Stimulated activated memory B cell treated with anti-CD40 and anti-IgM and Interleukin-4, amounts not matched to agents 10 μg/mL and 1 μg/mL and 100 μg/mL, for 72 hours (primary cell): ENCODE data around the gene TERT.
"Not testable (repeated sequence)": the region's sequence is repeated elsewhere in the genome, so short reads cannot be mapped to it uniquely, and the experiment has no call there.

Experiments
- ATAC-seq: fragments of 150-1000 bp; cut with Tn5 transposase; 2 replicates; pipeline ENCODE4 v1.10.0; 2021
- H3K27ac Mint-ChIP-seq: one replicate; pipeline ENCODE4 v1.8.0; 2022; ENCODE audit warnings: mild to moderate bottlenecking, mixed read lengths
- H3K27me3 Mint-ChIP-seq: one replicate; pipeline ENCODE4 v1.8.0; 2022; ENCODE audit warnings: mixed read lengths
- H3K36me3 Mint-ChIP-seq: one replicate; pipeline ENCODE4 v1.8.0; 2022; ENCODE audit warnings: mixed read lengths
- H3K4me1 Mint-ChIP-seq: one replicate; pipeline ENCODE4 v1.8.0; 2022; ENCODE audit warnings: mixed read lengths
- H3K4me3 Mint-ChIP-seq: one replicate; pipeline ENCODE4 v1.8.0; 2022; ENCODE audit warnings: mild to moderate bottlenecking, moderate library complexity, mixed read lengths
- H3K9me3 Mint-ChIP-seq: one replicate; pipeline ENCODE4 v1.8.0; 2022; ENCODE audit warnings: mixed read lengths

TERT gene

GRCh38 chr5:1335540-1336095, 40.8 kb upstream of the TERT start:
- peak overlapping the region; percentile 2 for H3K4me3 Mint-ChIP-seq
- no peaks in the 10 kb centered on the region for H3K27me3 Mint-ChIP-seq
- no peaks in the 10 kb centered on the region for H3K9me3 Mint-ChIP-seq
- peaks cover 74% of the 10 kb centered on the region for H3K36me3 Mint-ChIP-seq
- H3K4me1 Mint-ChIP-seq: peaks cover 31% of the 10 kb centered on the region
- no peak overlapping the region for H3K27ac Mint-ChIP-seq
- ATAC-seq: no peak

- Mint-ChIP-seq H3K27ac (no peak overlapping the region), H3K9me3 (no peaks in the 10 kb centered on the region), H3K4me1 (peaks cover 27% of the 10 kb centered on the region), H3K4me3 (no peak overlapping the region), H3K27me3 (no peaks in the 10 kb centered on the region), H3K36me3 (peaks cover 73% of the 10 kb centered on the region)
- no peak for ATAC-seq
Measured at GRCh38 chr5:1334831-1335539, 40.1 kb upstream of the TERT start.

- Mint-ChIP-seq H3K4me3 (no peak overlapping the region), H3K36me3 (peaks cover 71% of the 10 kb centered on the region), H3K4me1 (peaks cover 25% of the 10 kb centered on the region), H3K27me3 (no peaks in the 10 kb centered on the region), H3K27ac (no peak overlapping the region), H3K9me3 (no peaks in the 10 kb centered on the region)
- ATAC-seq: no peak
Measured at GRCh38 chr5:1333986-1334385, 39.1 kb upstream of the TERT start.

- not testable (repeated sequence) for H3K27me3 Mint-ChIP-seq, ATAC-seq, H3K4me3 Mint-ChIP-seq, H3K9me3 Mint-ChIP-seq, H3K27ac Mint-ChIP-seq
- peaks cover 30% of the 10 kb centered on the region for H3K4me1 Mint-ChIP-seq
- peaks cover 73% of the 10 kb centered on the region for H3K36me3 Mint-ChIP-seq
Measured at GRCh38 chr5:1333286-1333685, 38.4 kb upstream of the TERT start.

- Mint-ChIP-seq H3K4me1 (peaks cover 31% of the 10 kb centered on the region), H3K4me3 (no peak overlapping the region), H3K27ac (no peak overlapping the region), H3K27me3 (no peaks in the 10 kb centered on the region), H3K9me3 (no peaks in the 10 kb centered on the region), H3K36me3 (peaks cover 74% of the 10 kb centered on the region)
- ATAC-seq: no peak
Measured at GRCh38 chr5:1332461-1333001, 37.7 kb upstream of the TERT start.

GRCh38 chr5:1331861-1332405, 37.1 kb upstream of the TERT start:
- Mint-ChIP-seq H3K27ac (no peak overlapping the region), H3K4me1 (peaks cover 36% of the 10 kb centered on the region), H3K27me3 (no peaks in the 10 kb centered on the region), H3K36me3 (peaks cover 80% of the 10 kb centered on the region), H3K4me3 (no peak overlapping the region), H3K9me3 (no peaks in the 10 kb centered on the region)
- ATAC-seq: no peak

GRCh38 chr5:1330847-1331831, 36.3 kb upstream of the TERT start:
- H3K4me3 Mint-ChIP-seq: no peak overlapping the region

GRCh38 chr5:1330146-1330846, 35.4 kb upstream of the TERT start:
- Mint-ChIP-seq H3K27me3 (no peaks in the 10 kb centered on the region), H3K27ac (no peak overlapping the region), H3K4me1 (peaks cover 27% of the 10 kb centered on the region), H3K4me3 (no peak overlapping the region), H3K36me3 (peaks cover 80% of the 10 kb centered on the region), H3K9me3 (no peaks in the 10 kb centered on the region)
- no peak for ATAC-seq

More at GRCh38 chr5:1330847-1331831, 36.3 kb upstream of the TERT start:
- ATAC-seq: no peak
- peaks cover 82% of the 10 kb centered on the region for H3K36me3 Mint-ChIP-seq
- H3K27ac Mint-ChIP-seq: no peak overlapping the region
- H3K27me3 Mint-ChIP-seq: no peaks in the 10 kb centered on the region
- H3K4me1 Mint-ChIP-seq: peaks cover 32% of the 10 kb centered on the region
- H3K9me3 Mint-ChIP-seq: no peaks in the 10 kb centered on the region

GRCh38 chr5:1329111-1329579, 34.3 kb upstream of the TERT start:
- ATAC-seq: no peak
- H3K4me1 Mint-ChIP-seq: peaks cover 27% of the 10 kb centered on the region
- H3K27ac Mint-ChIP-seq: peak overlapping the region; percentile 7
- H3K4me3 Mint-ChIP-seq: no peak overlapping the region
- H3K36me3 Mint-ChIP-seq: peaks cover 68% of the 10 kb centered on the region
- no peaks in the 10 kb centered on the region for H3K27me3 Mint-ChIP-seq
- no peaks in the 10 kb centered on the region for H3K9me3 Mint-ChIP-seq

GRCh38 chr5:1328237-1329110, 33.6 kb upstream of the TERT start:
- not testable (repeated sequence) for H3K9me3 Mint-ChIP-seq, H3K27me3 Mint-ChIP-seq, H3K4me3 Mint-ChIP-seq, ATAC-seq
- H3K27ac Mint-ChIP-seq: peak overlapping the region; percentile 7
- H3K4me1 Mint-ChIP-seq: peaks cover 27% of the 10 kb centered on the region
- H3K36me3 Mint-ChIP-seq: peaks cover 71% of the 10 kb centered on the region

- ATAC-seq, H3K27me3 Mint-ChIP-seq, H3K9me3 Mint-ChIP-seq, H3K4me3 Mint-ChIP-seq: not testable (repeated sequence)
- Mint-ChIP-seq H3K4me1 (peaks cover 21% of the 10 kb centered on the region), H3K36me3 (peaks cover 58% of the 10 kb centered on the region), H3K27ac (peak overlapping the region; percentile 1)
Measured at GRCh38 chr5:1326901-1327756, 32.3 kb upstream of the TERT start.

- not testable (repeated sequence) for H3K27ac Mint-ChIP-seq, H3K9me3 Mint-ChIP-seq, H3K4me3 Mint-ChIP-seq, H3K27me3 Mint-ChIP-seq, ATAC-seq
- peaks cover 21% of the 10 kb centered on the region for H3K4me1 Mint-ChIP-seq
- H3K36me3 Mint-ChIP-seq: peaks cover 58% of the 10 kb centered on the region
Measured at GRCh38 chr5:1326532-1326875, 31.6 kb upstream of the TERT start.

GRCh38 chr5:1325870-1326531, 31.1 kb upstream of the TERT start:
- no peak overlapping the region for H3K27ac Mint-ChIP-seq
- H3K27me3 Mint-ChIP-seq: no peaks in the 10 kb centered on the region
- H3K36me3 Mint-ChIP-seq: peaks cover 60% of the 10 kb centered on the region
- peaks cover 21% of the 10 kb centered on the region for H3K4me1 Mint-ChIP-seq
- no peak for ATAC-seq
- H3K4me3 Mint-ChIP-seq: no peak overlapping the region
- no peaks in the 10 kb centered on the region for H3K9me3 Mint-ChIP-seq
